Coronary artery (tissue), 2 donors: ENCODE measurements around the gene PTK7.
"Not testable (repeated sequence)": the region's sequence is repeated elsewhere in the genome, so short reads cannot be mapped to it uniquely, and the experiment has no call there.

Experiments
- DNase-seq: peaks from one replicate; pipeline ENCODE4 v3.0.0-alpha.2; 2017; ENCODE audit warnings: low spot score
- H3K27ac ChIP-seq, 2 donors: fragments of 200-600 bp; sonication (generic); one replicate each; pipeline ENCODE4 v1.5.1; 2016 to 2019
- H3K4me3 ChIP-seq: fragments of 200-600 bp; sonication (generic); 2 replicates; pipeline ENCODE4 v1.5.1; 2016; ENCODE audit warnings: mild to moderate bottlenecking, moderate library complexity
- TF ChIP-seq, protein P1 (sequence below): fragments of 200-600 bp; sonication (generic); IDR thresholded peaks from one replicate; pipeline ENCODE4 v1.5.1; 2019; ENCODE audit warnings: antibody characterized with exemption

PTK7 gene

GRCh38 chr6:43138267-43138666 is 62.2 kb downstream of the PTK7 start:
- no peak for DNase-seq
- Histone ChIP-seq H3K27ac (no peak overlapping the region), H3K4me3 (no peak overlapping the region)
- TF ChIP-seq, protein P1, sequence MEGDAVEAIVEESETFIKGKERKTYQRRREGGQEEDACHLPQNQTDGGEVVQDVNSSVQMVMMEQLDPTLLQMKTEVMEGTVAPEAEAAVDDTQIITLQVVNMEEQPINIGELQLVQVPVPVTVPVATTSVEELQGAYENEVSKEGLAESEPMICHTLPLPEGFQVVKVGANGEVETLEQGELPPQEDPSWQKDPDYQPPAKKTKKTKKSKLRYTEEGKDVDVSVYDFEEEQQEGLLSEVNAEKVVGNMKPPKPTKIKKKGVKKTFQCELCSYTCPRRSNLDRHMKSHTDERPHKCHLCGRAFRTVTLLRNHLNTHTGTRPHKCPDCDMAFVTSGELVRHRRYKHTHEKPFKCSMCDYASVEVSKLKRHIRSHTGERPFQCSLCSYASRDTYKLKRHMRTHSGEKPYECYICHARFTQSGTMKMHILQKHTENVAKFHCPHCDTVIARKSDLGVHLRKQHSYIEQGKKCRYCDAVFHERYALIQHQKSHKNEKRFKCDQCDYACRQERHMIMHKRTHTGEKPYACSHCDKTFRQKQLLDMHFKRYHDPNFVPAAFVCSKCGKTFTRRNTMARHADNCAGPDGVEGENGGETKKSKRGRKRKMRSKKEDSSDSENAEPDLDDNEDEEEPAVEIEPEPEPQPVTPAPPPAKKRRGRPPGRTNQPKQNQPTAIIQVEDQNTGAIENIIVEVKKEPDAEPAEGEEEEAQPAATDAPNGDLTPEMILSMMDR = no peak

- DNase-seq, H3K4me3 ChIP-seq, H3K27ac ChIP-seq: not testable (repeated sequence)
Observed at GRCh38 chr6:43139973-43140372, 63.9 kb downstream of the PTK7 start.

DNA sequence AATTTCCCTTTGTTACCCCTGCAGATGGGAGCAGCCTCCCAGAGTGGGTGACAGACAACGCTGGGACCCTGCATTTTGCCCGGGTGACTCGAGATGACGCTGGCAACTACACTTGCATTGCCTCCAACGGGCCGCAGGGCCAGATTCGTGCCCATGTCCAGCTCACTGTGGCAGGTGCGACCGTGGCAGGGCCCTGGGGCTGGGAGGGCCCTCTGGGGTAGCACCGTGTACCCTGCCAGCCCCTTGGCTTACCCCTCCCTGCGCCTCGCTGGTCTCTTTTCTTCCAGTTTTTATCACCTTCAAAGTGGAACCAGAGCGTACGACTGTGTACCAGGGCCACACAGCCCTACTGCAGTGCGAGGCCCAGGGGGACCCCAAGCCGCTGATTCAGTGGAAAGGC is 65.5 kb downstream of the PTK7 start:
- no peak overlapping the region for H3K27ac ChIP-seq
- H3K4me3 ChIP-seq = no peak overlapping the region
- TF ChIP-seq, protein P1 = no peak
- no peak for DNase-seq

GRCh38 chr6:43142101-43142500 is 66.0 kb downstream of the PTK7 start:
- DNase-seq = no peak
- TF ChIP-seq, protein P1 = no peak
- no peak overlapping the region for H3K27ac ChIP-seq
- H3K4me3 ChIP-seq = no peak overlapping the region

DNA sequence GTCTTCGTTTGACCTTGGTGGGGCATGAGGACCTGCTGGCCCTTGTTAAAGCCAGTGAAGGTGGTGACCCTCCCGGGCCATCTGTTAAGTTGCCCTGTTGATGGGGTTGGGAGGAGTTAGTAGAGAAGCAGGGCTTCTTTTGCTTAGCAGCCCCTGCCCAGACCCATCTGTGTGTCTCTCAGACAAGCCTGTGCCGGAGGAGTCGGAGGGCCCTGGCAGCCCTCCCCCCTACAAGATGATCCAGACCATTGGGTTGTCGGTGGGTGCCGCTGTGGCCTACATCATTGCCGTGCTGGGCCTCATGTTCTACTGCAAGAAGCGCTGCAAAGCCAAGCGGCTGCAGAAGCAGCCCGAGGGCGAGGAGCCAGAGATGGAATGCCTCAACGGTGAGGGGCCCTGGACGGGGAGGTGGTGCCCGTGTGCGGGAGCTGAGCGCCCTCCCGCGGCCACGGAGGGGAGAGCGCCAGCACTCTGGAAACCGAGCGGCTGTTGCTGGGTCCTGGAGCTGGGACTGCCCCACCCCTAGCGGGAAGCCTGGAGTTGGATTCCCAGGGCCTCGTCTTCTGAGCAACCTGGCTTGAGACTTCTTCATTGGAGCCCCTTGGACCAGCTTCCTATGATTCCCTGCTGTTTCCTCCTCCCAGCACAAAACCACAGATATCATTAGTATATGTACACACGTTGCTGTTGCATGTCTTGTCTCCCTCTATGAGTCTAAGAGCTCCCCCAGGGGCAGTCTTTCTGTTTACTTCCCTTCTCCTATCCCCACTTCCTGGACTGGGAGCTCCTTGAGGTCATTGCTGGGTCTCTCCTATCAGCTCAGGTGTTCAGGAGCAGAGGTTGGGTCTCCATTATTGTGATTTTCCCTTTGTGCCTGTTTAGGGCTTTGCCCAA is 67.4 kb downstream of the PTK7 start:
- no peak overlapping the region for H3K4me3 ChIP-seq
- peak; percentile 87 for DNase-seq
- H3K27ac ChIP-seq = peak overlapping the region in 1 of 2 donors; percentile 27
- TF ChIP-seq, protein P1 = peak; percentile 93

DNA sequence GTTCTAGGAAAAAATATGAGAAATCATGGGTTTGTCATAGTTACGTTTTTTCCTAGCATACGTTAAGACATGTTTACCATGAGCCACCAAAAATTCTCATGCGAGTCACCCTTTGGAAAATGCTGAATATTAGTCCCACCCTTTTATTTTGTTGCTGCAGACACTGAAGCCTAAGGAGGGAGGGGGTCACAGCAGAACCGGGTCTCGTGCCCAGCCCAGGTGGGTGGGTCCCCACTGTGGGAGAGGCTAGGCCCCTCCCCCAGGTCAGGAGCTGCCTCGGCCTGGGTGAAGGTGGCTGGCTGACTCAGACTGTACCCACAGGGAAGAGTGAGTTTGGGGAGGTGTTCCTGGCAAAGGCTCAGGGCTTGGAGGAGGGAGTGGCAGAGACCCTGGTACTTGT is 68.8 kb downstream of the PTK7 start:
- no peak overlapping the region for H3K4me3 ChIP-seq
- no peak overlapping the region for H3K27ac ChIP-seq
- DNase-seq = no peak
- TF ChIP-seq, protein P1 = no peak

GRCh38 chr6:43146261-43146660 is 70.1 kb downstream of the PTK7 start:
- TF ChIP-seq, protein P1 = no peak

More at GRCh38 chr6:43146261-43146660, 70.1 kb downstream of the PTK7 start:
- no peak for DNase-seq
- no peak overlapping the region for H3K27ac ChIP-seq
- H3K4me3 ChIP-seq = no peak overlapping the region
